GM23338 (cell line): Measurements from ENCODE around the gene JAKMIP2.

Experiments used
- EZH2 ChIP-seq: fragments of 200-600 bp; sonication (generic); IDR thresholded peaks from one replicate; pipeline ENCODE4 v1.8.0; 2017; ENCODE audit warnings: antibody characterized with exemption, mild to moderate bottlenecking, low read depth; ENCODE audit not compliant: unreplicated experiment
- EZH2phosphoT487 ChIP-seq: fragments of 200-600 bp; sonication (generic); IDR thresholded peaks from one replicate; pipeline ENCODE4 v1.8.1; 2018; ENCODE audit warnings: antibody characterized with exemption; ENCODE audit not compliant: unreplicated experiment
- JUNB ChIP-seq: IDR thresholded peaks from one replicate; pipeline ENCODE4 v1.6.1; 2016; ENCODE audit warnings: antibody characterized with exemption; ENCODE audit not compliant: unreplicated experiment
- NANOG ChIP-seq: IDR thresholded peaks from 2 replicates; pipeline ENCODE4 v1.6.1; 2016; ENCODE audit warnings: antibody characterized with exemption, borderline replicate concordance
- POLR2AphosphoS5 ChIP-seq: IDR thresholded peaks from 2 replicates; pipeline ENCODE4 v1.6.1; 2016; ENCODE audit warnings: antibody characterized with exemption, low read depth
- TF ChIP-seq, protein P1 (sequence below), 2 experiments: fragments of 200-600 bp in 1 of 2; sonication (generic) in 1 of 2; conservative IDR thresholded peaks; 2 replicates each; pipeline versions ENCODE4 v1.5.1 to v1.6.1; 2016 to 2017; ENCODE audit warnings: antibody characterized with exemption in 2 of 2, low read depth in 2 of 2, mild to moderate bottlenecking in 2 of 2, moderate library complexity in 1 of 2
- TF ChIP-seq, protein P2 (sequence below): IDR thresholded peaks from one replicate; pipeline ENCODE4 v1.6.1; 2018; ENCODE audit warnings: antibody characterized with exemption; ENCODE audit not compliant: unreplicated experiment
- TF ChIP-seq, protein P3 (sequence below): IDR thresholded peaks from 2 replicates; pipeline ENCODE4 v1.6.1; 2016; ENCODE audit warnings: antibody characterized with exemption

DNA sequence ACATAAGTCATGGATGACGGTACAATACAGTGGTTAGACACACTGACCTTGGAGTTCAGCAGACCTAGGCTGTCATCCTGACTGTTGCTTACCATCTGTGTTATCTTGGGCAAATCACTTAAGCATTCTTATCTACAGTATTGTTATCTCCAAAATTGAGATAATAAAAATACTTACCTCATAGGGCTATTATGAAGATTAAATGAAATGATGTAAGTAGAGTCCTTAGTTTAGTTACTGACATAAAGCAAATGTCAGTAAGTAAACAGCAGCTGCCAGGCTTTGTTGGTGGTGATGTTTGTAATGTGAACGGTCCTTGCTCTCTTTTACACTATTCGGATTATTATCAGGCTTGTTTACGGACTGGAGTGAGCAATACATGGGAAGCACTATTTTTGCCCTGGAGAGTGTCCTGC is 165.3 kb downstream of the JAKMIP2 start:
- TF ChIP-seq EZH2phosphoT487 (no peak), EZH2 (no peak), POLR2AphosphoS5 (no peak), NANOG (no peak), JUNB (no peak)
- TF ChIP-seq, protein P1, sequence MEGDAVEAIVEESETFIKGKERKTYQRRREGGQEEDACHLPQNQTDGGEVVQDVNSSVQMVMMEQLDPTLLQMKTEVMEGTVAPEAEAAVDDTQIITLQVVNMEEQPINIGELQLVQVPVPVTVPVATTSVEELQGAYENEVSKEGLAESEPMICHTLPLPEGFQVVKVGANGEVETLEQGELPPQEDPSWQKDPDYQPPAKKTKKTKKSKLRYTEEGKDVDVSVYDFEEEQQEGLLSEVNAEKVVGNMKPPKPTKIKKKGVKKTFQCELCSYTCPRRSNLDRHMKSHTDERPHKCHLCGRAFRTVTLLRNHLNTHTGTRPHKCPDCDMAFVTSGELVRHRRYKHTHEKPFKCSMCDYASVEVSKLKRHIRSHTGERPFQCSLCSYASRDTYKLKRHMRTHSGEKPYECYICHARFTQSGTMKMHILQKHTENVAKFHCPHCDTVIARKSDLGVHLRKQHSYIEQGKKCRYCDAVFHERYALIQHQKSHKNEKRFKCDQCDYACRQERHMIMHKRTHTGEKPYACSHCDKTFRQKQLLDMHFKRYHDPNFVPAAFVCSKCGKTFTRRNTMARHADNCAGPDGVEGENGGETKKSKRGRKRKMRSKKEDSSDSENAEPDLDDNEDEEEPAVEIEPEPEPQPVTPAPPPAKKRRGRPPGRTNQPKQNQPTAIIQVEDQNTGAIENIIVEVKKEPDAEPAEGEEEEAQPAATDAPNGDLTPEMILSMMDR (conservative IDR thresholded peaks at IDR 0.05; ENCODE audit: low read depth in 2 of 2) = no peak
- TF ChIP-seq, protein P2, sequence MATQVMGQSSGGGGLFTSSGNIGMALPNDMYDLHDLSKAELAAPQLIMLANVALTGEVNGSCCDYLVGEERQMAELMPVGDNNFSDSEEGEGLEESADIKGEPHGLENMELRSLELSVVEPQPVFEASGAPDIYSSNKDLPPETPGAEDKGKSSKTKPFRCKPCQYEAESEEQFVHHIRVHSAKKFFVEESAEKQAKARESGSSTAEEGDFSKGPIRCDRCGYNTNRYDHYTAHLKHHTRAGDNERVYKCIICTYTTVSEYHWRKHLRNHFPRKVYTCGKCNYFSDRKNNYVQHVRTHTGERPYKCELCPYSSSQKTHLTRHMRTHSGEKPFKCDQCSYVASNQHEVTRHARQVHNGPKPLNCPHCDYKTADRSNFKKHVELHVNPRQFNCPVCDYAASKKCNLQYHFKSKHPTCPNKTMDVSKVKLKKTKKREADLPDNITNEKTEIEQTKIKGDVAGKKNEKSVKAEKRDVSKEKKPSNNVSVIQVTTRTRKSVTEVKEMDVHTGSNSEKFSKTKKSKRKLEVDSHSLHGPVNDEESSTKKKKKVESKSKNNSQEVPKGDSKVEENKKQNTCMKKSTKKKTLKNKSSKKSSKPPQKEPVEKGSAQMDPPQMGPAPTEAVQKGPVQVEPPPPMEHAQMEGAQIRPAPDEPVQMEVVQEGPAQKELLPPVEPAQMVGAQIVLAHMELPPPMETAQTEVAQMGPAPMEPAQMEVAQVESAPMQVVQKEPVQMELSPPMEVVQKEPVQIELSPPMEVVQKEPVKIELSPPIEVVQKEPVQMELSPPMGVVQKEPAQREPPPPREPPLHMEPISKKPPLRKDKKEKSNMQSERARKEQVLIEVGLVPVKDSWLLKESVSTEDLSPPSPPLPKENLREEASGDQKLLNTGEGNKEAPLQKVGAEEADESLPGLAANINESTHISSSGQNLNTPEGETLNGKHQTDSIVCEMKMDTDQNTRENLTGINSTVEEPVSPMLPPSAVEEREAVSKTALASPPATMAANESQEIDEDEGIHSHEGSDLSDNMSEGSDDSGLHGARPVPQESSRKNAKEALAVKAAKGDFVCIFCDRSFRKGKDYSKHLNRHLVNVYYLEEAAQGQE = no peak
- TF ChIP-seq, protein P3, sequence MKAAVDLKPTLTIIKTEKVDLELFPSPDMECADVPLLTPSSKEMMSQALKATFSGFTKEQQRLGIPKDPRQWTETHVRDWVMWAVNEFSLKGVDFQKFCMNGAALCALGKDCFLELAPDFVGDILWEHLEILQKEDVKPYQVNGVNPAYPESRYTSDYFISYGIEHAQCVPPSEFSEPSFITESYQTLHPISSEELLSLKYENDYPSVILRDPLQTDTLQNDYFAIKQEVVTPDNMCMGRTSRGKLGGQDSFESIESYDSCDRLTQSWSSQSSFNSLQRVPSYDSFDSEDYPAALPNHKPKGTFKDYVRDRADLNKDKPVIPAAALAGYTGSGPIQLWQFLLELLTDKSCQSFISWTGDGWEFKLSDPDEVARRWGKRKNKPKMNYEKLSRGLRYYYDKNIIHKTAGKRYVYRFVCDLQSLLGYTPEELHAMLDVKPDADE = no peak
